Hematopoietic multipotent progenitor cell treated with erythropoietin and hydrocortisone succinate and interleukin-3 and kit ligand, for 6 days (in vitro differentiated cells): ENCODE data around the gene TGFBR2.

Experiments
- DNase-seq: peaks from one replicate; pipeline ENCODE4 v3.0.0-alpha.2; 2015

TGFBR2 gene

GRCh38 chr3:30604093-30604492 lies 2.3 kb upstream of the TGFBR2 start:
- peak; percentile 74 for DNase-seq

- no peak for DNase-seq
Observed at GRCh38 chr3:30604558-30604957, 1.8 kb upstream of the TGFBR2 start.

- DNase-seq = no peak
Observed at GRCh38 chr3:30605005-30605404, 1.4 kb upstream of the TGFBR2 start.

- DNase-seq = no peak
Observed at GRCh38 chr3:30605706-30606300, 598 bp upstream of the TGFBR2 start.

- peak; percentile 82 for DNase-seq
Observed at GRCh38 chr3:30607032-30607833, 832 bp downstream of the TGFBR2 start.

- DNase-seq = no peak
Observed at GRCh38 chr3:30608598-30608947, 2.2 kb downstream of the TGFBR2 start.

- no peak for DNase-seq
Observed at GRCh38 chr3:30609930-30610701, 3.7 kb downstream of the TGFBR2 start.

- no peak for DNase-seq
Observed at GRCh38 chr3:30610702-30611368, 4.4 kb downstream of the TGFBR2 start.

- DNase-seq = peak; percentile 46
Observed at GRCh38 chr3:30611613-30612436, 5.4 kb downstream of the TGFBR2 start.

- peak; percentile 61 for DNase-seq
Observed at GRCh38 chr3:30612437-30613132, 6.2 kb downstream of the TGFBR2 start.

- no peak for DNase-seq
Observed at GRCh38 chr3:30613133-30613825, 6.9 kb downstream of the TGFBR2 start.

GRCh38 chr3:30614373-30614772 lies 8.0 kb downstream of the TGFBR2 start:
- DNase-seq = no peak

- no peak for DNase-seq
Observed at GRCh38 chr3:30614943-30615342, 8.5 kb downstream of the TGFBR2 start.

- DNase-seq = no peak
Observed at GRCh38 chr3:30615615-30616346, 9.4 kb downstream of the TGFBR2 start.

- no peak for DNase-seq
Observed at GRCh38 chr3:30616347-30617027, 10.1 kb downstream of the TGFBR2 start.

GRCh38 chr3:30617069-30617468 lies 10.7 kb downstream of the TGFBR2 start:
- no peak for DNase-seq

GRCh38 chr3:30617653-30618052 lies 11.3 kb downstream of the TGFBR2 start:
- no peak for DNase-seq

- no peak for DNase-seq
Observed at GRCh38 chr3:30618526-30618925, 12.1 kb downstream of the TGFBR2 start.

GRCh38 chr3:30619318-30619717 lies 12.9 kb downstream of the TGFBR2 start:
- no peak for DNase-seq
